ENCODE measurements around the gene CETN2.

GRCh38 chrX:152819266-152819665 is 11.3 kb downstream of the CETN2 start:
- TF ChIP-seq POLR2A (IDR thresholded peaks at IDR 0.05) (no peak), CTCF (IDR thresholded peaks at IDR 0.05) (no peak)

All from adrenal gland (tissue), 5 donors.